NCI-H2107 treated with DMSO at 0.1 percent for 48 hours (cell line): ENCODE measurements around the gene RANGAP1.
"Not testable (repeated sequence)": the region's sequence is repeated elsewhere in the genome, so short reads cannot be mapped to it uniquely, and the experiment has no call there.

ENCODE experiments used
- DNase-seq: peaks from one replicate; lab custom pipeline; 2025; ENCODE audit not compliant: unreplicated experiment; lab: John Stamatoyannopoulos, UW

Gene RANGAP1

DNA sequence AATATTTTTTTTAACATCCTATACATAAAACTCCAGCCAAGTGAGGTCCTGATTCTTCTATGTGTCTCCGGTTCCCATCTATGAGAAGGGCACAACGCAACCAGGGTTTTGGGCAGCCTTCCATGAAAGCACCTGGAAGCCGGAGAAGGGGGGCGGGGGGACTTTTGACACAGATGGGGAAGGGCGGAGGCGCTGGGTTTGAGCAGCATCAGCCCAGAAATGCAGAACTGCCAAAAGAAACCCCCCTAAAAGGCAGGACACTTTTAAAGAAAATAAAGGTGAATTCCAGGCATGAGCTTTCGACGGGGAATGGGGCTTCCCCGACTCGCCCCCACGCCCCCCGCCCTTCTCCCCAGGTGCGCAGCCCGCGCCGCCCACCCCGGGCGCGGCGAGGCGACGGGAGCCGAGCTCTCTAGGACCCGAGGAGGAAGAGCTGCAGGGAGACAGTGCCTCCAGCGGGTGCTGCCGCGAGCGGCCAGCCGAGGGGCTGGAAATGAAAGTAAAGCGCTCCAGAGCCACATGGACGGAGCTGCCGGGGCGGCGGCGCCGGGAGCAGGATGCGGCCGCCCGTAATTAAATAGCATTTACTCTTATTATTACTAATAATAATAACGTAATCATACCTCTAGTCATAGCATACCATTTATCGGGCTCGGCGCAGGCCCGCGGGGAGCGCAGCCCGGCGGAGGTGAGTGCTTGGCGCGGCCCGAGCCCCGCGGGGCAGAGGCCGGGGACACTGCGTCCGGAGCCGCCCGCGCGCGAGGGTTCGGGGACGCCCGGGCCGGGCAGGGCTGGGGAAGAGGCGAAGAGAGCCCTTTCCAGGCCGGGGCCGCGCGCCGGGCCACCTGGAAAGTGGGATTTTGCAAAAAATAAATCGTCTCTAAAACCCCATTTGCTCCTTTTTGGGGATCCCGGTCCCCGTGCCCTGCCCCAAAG lies 15.4 kb upstream of the RANGAP1 start, which contains the start of gene ZC3H7B:
ZC3H7B (plus strand) TSS at position 441 of the 936 bp plus-strand sequence. CDS start 19,136 bp downstream, outside the sequence.
- peak; percentile 65 for DNase-seq

DNA sequence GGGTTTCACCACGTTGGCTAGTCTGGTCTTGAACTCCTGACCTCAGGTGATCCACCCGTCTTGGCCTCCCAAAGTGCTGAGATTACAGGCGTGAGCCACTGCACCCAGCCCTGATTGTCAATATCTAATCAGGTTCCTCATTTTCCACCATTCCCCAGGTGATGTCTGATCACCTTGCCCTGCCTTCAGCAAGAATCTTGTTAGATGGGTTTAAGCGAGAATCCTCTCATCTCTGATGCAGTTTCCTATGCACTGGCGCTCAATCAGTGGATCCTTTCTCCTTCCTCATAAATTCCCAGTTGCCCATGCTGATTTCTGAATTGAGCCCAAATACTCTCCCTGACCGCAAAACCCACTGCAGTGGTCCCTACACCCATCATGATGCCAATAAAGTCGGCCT lies 14.7 kb upstream of the RANGAP1 start:
- DNase-seq, result no peak

DNA sequence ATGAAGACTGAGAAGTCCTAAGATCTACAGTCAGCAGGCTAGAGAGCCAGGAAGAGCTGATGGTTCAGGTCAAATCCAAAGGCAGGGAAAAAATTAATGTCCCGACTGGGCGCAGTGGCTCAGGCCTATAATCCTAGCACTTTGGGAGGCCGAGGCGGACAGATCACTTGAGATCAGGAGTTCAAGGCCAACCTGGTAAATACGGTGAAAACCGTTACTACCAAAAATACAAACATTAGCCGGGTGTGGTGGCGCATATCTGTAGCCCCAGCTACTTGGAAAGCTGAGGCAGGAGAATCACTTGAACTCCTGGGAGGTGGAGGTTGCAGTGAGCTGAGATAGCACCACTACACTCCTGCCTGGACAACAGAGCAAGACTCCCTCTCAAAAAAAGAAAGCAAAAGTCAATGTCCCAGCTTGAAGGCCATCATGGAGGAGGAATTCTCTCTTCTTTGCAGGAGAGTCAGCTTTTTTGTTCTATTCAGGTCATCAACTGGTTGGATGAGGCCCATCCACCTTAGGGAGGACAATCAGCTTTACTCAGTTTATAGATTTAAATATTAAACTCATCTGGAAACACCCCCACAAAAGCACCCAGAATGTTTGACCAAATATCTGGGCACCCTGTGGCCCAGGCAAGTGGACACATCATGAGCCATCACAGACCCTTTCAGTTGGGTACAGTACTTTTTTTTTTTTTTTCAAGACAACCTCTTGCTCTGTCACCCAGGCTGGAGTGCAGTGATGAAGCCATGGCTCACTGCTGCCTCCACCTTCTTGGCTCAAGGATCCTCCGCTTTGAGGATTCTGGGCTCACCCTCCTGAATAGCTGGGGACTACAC lies 11.1 kb upstream of the RANGAP1 start:
- no peak for DNase-seq

DNA sequence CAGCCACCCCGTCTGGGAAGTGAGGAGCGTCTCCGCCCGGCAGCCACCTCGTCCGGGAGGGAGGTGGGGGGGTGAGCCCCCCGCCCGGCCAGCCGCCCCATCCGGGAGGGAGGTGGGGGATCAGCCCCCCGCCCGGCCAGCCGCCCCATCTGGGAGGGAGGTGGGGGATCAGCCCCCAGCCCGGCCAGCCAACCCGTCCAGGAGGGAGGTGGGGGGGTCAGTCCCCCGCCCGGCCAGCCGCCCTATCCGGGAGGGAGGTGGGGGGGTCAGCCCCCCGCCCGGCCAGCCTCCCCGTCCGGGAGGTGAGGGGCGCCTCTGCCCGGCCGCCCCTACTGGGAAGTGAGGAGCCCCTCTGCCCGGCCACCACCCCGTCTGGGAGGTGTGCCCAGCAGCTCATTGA lies 8.8 kb upstream of the RANGAP1 start:
- not testable (repeated sequence) for DNase-seq

DNA sequence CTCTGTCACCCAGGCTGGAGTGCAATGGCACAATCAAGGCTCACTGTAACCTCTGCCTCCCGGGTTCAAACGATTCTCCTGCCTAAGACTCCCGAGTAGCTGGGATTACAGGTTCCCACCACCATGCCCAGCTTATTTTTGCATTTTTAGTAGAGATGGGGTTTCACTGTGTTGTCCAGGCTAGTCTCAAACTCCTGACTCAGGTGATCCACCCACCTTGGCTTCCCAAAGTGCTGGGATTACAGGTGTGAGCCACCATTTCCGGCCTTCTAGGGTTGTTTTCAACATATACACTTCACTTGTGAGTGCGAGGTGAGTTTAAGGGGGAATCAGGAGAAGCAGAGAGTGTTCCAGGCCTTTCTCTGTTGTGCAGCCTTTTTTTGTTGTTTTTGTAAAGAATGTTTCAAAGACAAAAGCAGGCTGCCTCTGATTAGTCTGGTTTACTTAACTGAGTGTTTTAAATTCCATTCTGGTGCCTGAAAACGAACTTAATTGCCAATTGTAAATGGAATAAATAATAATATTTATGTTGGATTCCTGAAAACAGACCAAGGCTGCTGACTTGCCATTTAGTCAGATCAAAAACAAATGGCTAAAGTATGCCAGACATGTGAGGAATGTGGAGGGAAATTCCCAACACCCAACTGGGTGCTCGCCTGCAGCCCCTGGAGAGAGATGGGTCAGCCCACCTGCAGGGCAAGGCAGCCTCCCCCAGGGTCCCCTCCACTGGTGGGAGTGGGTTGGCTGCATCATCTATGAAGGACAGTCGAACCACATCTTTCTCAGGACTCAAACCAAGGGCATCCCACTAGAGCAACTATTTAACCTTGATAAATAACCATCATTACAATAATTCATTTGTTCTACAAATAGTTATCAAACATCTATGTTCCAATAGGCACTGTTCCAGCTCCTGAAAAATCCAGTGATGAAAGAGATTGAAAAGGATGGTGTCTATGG lies 4.6 kb upstream of the RANGAP1 start:
- DNase-seq, result no peak

DNA sequence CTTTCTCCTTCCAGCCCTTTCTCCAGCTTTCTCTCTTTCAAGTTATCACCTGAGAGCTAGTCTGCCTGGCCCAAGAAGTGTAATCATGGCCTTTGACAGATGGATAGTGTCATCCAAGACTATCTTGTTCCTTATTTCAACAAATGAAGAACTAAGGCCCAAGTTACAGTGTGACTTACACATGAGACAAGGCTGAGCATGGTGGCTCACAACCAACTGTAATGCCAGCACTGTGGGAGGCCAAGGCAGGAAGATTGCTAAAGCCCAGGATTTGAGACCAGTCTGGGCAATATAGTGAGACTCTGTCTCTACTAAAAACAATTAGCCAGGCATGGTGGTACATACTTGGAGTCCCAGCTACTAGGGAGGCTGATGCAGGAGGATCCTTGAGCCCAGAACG lies 3.7 kb upstream of the RANGAP1 start:
- DNase-seq, result no peak

DNA sequence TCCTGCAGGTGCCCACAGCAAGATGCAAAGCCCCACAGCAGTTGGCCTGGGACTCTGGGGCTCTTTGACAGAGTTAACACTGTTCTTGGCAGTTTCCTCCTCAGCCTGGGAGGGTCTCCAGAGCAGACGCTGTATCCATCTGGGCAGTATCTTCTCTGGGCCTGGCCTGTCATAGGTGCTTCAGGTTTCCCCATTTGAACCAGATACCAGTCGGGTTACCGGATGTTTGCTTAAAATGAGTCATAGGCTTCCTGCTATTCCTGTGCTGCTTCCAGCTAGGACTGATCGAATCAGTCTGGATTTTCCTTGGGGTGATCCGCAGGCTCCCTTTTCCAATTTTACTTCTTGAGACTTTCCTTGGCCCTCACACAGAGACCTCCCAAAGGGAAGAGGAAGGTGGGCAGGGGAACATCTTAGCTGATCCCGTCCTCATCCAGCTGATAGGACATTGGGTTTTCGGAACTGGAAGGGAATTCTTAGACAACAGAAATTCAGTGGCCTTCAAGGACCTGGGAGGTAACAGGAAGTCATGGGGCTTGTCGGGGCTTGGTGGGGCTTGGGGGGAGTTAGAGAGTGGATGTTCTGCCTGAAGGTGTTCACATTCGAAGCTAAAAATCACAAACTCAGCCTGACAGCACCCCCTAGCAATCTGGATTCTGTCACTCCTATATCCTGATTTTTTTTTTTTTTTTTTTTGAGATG lies 2.4 kb upstream of the RANGAP1 start:
- DNase-seq, result peak; percentile 10

DNA sequence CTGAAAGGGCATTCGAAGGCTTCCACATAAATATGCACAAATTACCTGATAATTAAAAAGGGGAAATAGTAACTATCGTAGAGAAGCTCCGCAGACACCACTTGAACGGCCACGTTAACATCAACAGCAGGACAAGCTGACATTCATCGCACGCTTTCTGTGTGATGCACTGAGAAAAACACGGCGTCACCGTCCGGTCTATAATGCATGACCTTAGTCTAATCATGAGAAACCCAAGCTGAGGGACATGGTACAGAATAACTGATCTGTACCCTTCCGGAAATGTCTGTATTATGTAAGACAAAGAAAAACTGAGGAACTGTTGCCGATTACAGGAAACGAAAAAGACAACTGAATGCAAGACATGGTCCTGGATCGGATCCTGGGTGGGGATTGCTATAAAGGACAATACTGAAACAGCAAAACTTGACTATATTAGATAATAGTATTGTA lies 678 bp upstream of the RANGAP1 start:
- DNase-seq, result no peak

DNA sequence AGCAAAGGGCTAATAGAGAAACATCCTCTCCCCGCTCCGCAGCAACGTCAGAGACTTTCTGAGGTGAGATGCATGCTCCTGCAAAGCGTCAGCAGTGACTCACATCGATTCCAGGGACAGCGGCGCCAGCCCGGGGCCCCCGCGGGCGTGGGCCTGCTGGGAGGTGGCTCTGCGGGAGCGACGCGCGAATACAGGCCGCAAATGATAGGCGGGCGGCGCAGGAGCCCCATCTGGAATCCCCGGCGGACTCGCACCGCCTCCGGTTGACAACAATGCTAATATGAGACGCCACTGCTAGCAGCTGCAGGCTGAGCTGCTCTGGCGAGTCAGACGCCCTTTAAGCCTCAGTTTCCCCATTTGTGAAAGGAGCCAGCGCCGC lies 557 bp downstream of the RANGAP1 start:
- DNase-seq, result no peak

DNA sequence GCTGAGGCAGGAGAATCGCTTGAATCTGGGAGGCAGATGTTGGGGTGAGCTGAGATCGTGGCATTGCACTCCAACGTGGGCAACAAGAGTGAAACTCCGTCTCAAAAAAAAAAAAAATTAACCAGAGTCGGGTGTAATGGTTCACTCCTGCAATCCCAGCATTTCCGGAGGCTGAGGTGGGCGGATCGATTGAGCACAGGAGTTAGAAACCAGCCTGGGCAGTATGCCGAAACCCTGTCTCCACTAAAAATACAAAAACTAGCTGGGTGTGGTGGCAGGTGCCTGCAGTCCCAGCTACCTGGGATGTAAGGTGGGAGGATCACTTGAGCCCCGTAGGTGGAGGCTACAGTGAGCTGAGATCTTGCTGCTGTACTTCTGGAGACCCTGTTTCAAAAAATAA lies 1.5 kb downstream of the RANGAP1 start:
- no peak for DNase-seq

DNA sequence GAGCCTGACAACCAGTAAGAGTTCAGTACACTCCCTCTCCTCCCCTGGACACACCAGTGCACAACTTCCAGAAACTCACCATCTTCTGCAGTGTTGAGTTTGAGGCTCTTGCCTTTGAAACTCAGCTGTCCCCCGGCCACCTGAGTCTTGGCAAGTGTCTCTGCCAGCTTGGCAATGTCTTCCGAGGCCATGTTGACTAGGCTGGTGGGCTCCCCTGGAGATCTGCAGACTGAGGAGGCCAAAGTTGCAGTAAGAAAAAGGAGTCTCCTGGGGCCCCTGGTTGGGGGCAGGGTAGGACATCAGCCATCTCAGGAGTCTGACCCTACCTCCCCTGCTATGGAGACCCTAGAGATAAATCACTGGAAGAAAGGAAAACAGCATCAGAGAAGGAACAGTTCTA lies 5.1 kb downstream of the RANGAP1 start:
- no peak for DNase-seq

DNA sequence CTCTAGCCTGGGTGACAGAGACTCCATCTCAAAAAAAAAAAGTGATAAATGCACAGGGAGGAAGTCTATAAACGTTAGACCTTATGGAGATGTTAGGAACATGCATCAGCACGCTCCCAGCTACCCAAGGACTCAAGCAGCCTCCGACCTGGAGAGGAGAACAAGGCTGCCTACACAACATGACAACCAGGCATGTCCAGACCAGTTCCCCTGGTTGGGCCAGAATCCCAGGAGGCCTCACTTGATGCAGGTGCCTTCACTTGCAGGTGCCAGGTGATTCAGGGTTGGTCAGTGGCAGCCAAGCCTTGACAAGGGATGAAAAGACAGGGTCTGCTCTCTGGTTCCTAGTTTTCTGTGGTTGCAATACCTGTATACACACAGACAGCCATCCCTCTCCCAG lies 5.9 kb downstream of the RANGAP1 start:
- DNase-seq, result peak; percentile 14

DNA sequence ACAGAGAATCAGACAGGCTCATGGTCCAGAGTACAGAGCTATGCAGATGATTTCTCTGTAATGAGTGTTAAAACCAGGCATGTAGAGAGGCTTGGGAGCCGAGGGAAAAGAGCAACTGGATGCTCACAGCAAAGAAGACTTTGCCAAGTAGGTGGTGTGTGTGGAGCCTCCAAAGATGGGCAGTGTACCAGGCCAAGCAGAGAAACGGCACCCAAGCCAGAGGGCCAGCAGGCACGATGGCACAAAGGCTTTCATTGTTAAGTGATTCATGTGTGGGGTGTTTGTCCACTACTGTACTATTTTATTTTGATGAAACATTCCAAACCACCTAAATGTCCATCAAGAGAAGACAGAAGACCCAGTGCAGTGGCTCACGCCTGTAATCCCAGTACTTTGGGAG lies 11.1 kb downstream of the RANGAP1 start:
- no peak for DNase-seq

DNA sequence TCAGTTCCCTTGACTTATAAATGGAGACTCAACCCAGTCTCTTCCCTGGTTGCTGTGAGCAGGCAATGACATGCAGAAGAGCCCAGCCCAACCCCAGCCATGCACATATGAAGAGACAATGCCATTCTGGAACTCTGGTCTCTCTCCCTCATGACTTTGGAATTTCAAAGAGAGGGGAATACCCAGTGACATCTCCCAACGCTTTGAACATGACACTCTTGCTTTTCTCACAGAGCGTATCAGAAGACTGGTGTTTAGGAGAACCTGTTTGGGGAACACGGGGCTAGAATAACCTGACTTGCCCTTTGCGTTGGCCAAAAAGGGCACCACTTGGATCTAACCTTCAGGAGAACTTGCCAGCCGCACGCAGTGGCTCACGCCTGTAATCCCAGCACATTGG lies 12.9 kb downstream of the RANGAP1 start:
- DNase-seq, result no peak

DNA sequence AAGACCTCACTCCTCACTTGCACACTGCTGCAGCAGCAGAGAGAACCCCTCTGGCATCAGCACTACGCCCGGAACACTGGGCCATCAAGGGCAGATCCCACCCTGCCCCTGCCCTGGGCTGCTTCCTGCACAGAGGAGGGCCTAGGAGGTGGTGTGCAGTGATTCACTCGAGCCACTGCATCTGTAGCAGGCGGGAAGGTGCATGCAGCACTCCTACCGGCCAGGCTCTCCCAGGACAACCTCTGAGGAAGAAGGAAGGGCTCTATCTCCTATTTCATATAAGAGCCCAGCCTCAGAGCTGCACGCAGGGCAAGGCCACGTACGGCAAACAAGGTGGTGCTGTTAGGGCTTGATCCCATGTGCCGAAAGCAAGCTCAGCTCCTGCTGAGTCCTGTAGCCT lies 14.2 kb downstream of the RANGAP1 start:
- DNase-seq, result no peak

DNA sequence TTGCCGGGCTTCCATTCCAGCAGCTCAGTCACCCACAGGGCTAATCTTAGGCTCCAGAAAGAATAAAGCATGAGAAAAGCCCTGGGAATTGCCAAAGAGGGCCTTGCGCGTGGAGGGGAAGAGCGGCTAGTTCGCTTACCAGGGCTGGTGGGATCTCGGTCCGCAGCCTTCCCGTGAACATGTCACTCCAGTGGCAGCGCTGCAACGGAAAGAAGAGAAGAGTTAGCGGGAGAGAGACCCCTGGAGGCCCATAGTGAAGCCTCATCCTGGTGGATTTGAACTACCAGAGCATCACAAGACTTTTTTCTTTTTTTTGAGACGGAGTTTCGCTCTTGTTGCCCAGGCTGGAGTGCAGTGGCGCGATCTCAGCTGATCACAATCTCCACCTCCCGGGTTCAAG lies 18.0 kb downstream of the RANGAP1 start:
- DNase-seq, result no peak

DNA sequence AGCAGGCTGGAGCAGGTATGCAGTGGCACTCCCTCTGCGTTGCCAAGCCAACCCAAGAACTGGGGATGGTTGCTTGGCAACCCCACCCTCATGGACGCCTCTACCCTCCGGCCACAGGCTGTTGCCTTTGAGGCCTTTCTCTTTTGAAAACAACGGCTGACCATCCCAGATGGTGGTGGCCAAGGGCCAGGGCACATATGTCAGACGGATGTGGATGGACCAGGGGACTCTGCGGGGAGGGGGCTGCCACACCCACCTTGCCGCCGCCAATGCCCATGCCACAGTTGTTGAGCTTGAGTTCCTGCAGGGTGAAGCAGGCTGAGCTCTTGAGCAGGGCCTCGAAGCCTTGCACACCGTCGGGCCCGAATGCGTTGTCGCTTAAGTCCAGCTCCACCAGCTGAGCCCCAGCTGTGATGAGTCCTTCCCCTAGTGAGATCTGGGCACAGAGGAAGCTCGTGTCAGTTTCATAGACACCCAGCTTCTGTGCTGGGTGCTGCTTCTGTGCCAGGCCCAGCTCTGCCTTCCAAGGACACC lies 21.5 kb downstream of the RANGAP1 start:
- no peak for DNase-seq

DNA sequence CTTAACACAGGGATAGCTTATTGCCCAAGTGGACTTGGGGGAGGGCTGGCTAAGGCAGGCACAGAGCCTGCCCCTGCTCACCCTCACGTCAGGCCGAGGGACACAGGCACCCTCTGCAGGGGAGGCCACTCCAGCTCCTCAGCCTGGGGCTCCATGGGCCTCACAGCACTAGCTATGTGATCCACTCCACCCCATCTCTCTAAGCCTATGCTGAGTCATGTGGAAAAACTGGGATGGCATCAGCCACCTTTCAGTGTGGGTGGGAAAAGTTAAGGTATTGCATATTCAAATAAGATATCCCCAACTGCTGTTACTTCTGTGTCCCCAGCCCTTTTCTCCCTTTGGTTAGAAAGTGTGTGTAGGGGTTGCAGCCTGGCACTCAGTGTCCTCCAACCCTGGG lies 22.3 kb downstream of the RANGAP1 start:
- DNase-seq, result no peak

DNA sequence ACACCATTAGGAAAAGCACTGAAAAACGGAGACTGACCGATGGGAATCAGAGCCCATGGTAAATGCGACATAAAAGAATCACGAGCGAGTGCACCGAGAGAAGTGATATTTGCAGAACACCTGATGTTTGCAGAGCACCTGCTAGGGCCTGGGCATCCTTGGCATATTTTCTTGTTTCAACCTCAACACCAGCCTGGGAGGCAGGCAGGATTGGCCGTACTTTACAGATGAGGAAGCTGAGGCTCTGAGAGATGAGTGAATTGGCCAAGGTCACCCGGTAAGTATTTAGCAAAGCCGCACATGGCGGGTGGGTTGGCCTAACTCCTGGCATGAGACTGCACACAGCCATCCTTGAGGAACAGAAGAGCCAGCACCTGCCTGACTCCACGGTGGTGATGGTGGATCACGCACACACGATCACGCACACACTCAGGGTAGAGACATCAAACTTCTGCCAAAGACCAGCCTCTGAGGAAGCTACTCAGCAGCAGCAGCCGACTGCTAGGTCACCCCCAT lies 23.7 kb downstream of the RANGAP1 start:
- no peak for DNase-seq
